GM18907 (cell line): Measurements from ENCODE around the gene PDE3A.

Experiments used
- ATAC-seq: cut with Tn5 transposase; IDR thresholded peaks from one replicate; pipeline ENCODE4 v1.9.1; 2021; ENCODE audit warnings: mild to moderate bottlenecking, moderate library complexity; ENCODE audit not compliant: unreplicated experiment

Gene PDE3A

DNA sequence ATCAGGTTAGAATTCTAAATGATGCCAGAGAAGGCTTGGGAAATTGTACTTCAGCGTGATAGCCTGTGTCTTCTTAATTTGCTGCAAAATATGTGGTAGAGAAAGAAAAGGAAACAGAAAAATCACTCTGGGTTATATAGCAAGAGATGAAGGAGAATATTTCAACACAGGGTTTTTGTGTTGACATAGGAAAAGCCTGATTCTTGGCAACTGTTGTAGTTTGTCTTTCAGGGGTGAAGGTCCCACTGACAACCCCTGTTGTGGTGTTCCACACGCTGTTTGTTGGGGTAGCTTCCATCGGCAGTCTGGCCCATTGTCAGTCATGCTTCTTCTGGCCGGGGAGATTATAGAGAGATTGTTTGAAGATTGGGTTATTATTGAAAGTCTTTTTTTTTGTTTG is 313.0 kb downstream of the PDE3A start:
- no peak for ATAC-seq

DNA sequence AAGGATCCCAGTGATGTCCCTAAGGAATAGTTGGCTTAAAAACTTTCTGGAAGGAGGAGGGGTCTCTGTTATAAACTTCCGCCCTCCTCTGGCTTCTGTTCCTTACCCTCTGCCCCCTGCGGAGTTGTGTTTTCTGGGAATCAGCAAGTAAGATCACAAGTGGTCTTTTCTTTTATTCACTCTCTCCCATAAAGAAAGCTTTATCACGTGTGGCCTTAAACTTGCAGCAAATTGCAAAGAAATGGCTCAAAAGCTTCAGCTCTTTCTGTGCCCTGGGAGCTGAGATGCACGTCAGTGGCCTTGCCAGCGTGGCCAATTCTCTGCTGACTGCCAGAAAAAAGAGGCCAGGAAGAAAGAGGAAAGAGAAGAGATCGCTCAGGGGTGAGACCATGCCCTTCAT is 326.9 kb downstream of the PDE3A start, which contains the start of gene SLCO1C1:
Gene SLCO1C1 (plus strand): TSS at position 101 of the 400 bp plus-strand sequence. CDS start 4,245 bp downstream, outside the sequence.
- no peak for ATAC-seq

GRCh38 chr12:20696181-20696905 is 328.0 kb downstream of the PDE3A start:
- no peak for ATAC-seq

GRCh38 chr12:20701106-20701505 is 332.8 kb downstream of the PDE3A start:
- no peak for ATAC-seq

DNA sequence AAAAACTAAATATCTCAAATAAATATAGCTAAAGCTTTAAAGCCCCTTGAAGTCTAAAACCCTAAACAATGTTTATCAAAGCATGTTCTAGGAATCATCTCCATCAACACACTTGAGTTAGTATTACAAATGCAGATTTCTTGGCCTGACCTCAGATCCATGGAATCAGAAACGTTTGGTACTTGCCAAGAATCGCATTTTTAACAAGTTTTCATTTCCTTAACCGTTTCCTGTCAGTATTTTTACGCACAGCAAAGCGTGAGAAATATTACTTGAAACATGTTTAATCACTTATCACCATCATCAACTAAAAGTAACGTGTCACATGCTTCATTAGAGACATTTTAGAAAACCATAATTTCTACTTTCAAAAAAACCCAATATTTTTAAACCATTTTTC is 336.5 kb downstream of the PDE3A start:
- ATAC-seq, result no peak

GRCh38 chr12:20711846-20712245 is 343.5 kb downstream of the PDE3A start:
- ATAC-seq, result no peak

DNA sequence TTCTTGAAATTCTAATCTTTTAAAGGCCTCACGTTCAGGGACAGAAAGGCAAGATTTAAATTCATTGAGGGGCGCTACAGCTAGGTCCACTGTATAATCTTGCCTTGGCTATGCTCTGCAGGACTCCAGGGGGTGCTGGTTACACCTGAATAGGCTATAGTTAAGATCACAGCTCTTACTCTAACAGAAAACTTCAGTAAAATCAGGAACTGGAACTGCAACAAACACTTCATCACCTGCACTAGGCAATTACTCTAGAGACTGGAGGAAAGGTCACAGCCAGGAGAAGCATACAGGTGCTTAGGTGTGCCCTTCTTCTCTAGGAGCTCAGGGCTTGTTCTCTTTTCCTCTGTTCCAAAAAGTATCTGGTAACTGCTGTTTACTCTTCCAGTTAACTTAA is 347.7 kb downstream of the PDE3A start:
- ATAC-seq, result no peak

- no peak for ATAC-seq
Measured at GRCh38 chr12:20716985-20717384, 348.6 kb downstream of the PDE3A start.

- ATAC-seq, result no peak
Measured at GRCh38 chr12:20718294-20718693, 350.0 kb downstream of the PDE3A start.

- no peak for ATAC-seq
Measured at GRCh38 chr12:20722142-20722541, 353.8 kb downstream of the PDE3A start.

DNA sequence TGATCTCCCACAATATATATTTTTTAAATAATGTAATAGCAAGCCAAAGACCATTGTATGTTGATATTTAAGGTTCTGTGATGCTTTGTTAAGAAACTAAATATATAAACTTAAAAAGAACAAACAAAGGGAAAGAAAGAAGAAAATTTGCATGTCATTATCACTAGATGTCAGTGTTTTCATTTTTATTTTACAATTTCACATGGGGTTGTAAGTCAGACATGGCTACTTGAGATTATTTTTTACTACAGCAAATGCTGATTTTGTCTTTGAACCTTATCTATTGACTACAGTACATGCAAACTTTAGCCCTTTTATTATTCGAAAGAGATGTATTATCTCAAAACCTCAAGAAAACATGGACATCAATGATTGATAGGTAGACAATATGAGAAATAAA is 362.9 kb downstream of the PDE3A start:
- no peak for ATAC-seq
